Esophagus squamous epithelium (tissue), 5 donors: ENCODE measurements around the gene ATAD3A. TPM values are rescaled to one million over a fixed set of nuclear protein-coding genes. Genes with fewer than 3 reads are reported as not detected.
A peak's percentile ranks its signal among the peaks of the same experiment; 100 is the strongest.
"Not testable (repeated sequence)": the region's sequence is repeated elsewhere in the genome, so short reads cannot be mapped to it uniquely, and the experiment has no call there.

Source experiments
- DNase-seq: peaks from one replicate; lab custom pipeline; 2025; lab: John Stamatoyannopoulos, UW
- H3K27ac ChIP-seq, 4 donors: fragments of 200-600 bp; sonication (generic); one replicate each; pipeline ENCODE4 v1.5.1; 2016 to 2019; ENCODE audit warnings: mild to moderate bottlenecking in 1 of 4
- H3K27me3 ChIP-seq, 4 donors: fragments of 200-600 bp; sonication (generic); 1 replicate in 3 of 4; 2 replicates in 1 of 4; pipeline versions ENCODE4 v1.5.1 to v1.6.0; 2017 to 2021; ENCODE audit warnings: antibody characterized with exemption in 1 of 4
- H3K36me3 ChIP-seq, 3 donors: fragments of 200-600 bp; sonication (generic); one replicate each; pipeline ENCODE4 v1.5.1; 2016 to 2019
- H3K4me1 ChIP-seq, 3 donors: fragments of 200-600 bp; sonication (generic); one replicate each; pipeline ENCODE4 v1.5.1; 2017 to 2019
- H3K4me3 ChIP-seq, 4 donors: fragments of 200-600 bp; sonication (generic); 1 replicate in 3 of 4; 2 replicates in 1 of 4; pipeline ENCODE4 v1.5.1; 2016 to 2019; ENCODE audit warnings: mild to moderate bottlenecking in 2 of 4, moderate library complexity in 1 of 4
- H3K9me3 ChIP-seq, 3 donors: fragments of 200-600 bp; sonication (generic); one replicate each; pipeline ENCODE4 v1.5.1; 2016 to 2019
- CTCF ChIP-seq, 6 experiments: fragments of 450-650 bp in 4 of 6; fragments of 200-600 bp in 2 of 6; sonication (generic) in 2 of 6; IDR thresholded peaks; one replicate each; pipeline ENCODE4 v1.5.1; 2016 to 2019; ENCODE audit warnings: antibody characterized with exemption in 6 of 6, mild to moderate bottlenecking in 4 of 6, moderate library complexity in 4 of 6
- POLR2A ChIP-seq, 4 donors: fragments of 450-650 bp; IDR thresholded peaks; one replicate each; pipeline ENCODE4 v1.6.1; 2017; ENCODE audit warnings: antibody characterized with exemption in 4 of 4, mild to moderate bottlenecking in 4 of 4, moderate library complexity in 3 of 4
- WGBS, 2 donors: methylation state at CpG; one replicate each; pipeline ENCODE4 v1.1.5; 2018; 5-methylcytosine and 5-hydroxymethylcytosine counted together
- intact Hi-C: fragments of 100-400 bp; cut with DNase I; formaldehyde crosslinking; loops from one replicate; pipeline ENCODE4 v1.15.0; 2022
- total RNA-seq, 4 donors: library from RNA; depleted of rRNA; stranded (reverse); fragments of >200 nt; gene quantifications; one replicate each; pipeline ENCODE4 v1.1.0, GENCODE V29; 2016
- donor health status: DM: yes; HTN: yes; CAD: no.

ATAD3A gene
- total RNA-seq, 4 donors from 2014 or later, result 27.0 to 53.8 (median 32.6) TPM

GRCh38 chr1:1510912-1511532, 940 bp upstream of the ATAD3A start:
- Histone ChIP-seq H3K4me1 (peaks cover 5 to 25% (median 11%) of the 10 kb centered on the region in 3 donors), H3K36me3 (peaks cover 0 to 14% (median 0%) of the 10 kb centered on the region in 3 donors), H3K27me3 (no peaks in the 10 kb centered on the region), H3K27ac (peak overlapping the region; percentile 90 to 95 (median 94)), H3K9me3 (no peaks in the 10 kb centered on the region), H3K4me3 (peak overlapping the region; percentile 64 to 84 (median 82))
- intact Hi-C loops, result loop anchor here (10.0 kb wide), 1 partner anchor 126 kb away; no protein-coding TSS in a partner anchor
- WGBS, 2 donors, result 10 to 11% methylated on average over 10 to 17 of the region's 17 CpGs
- no peak for DNase-seq
- no peak for TF ChIP-seq POLR2A (IDR thresholded peaks at IDR 0.05)
- no peak for TF ChIP-seq CTCF (IDR thresholded peaks at IDR 0.05)

- Histone ChIP-seq H3K4me1 (peaks cover 5 to 21% (median 10%) of the 10 kb centered on the region in 3 donors), H3K4me3 (peak overlapping the region; percentile 64 to 84 (median 82)), H3K27ac (peak overlapping the region; percentile 44 to 95 (median 94)), H3K36me3 (peaks cover 0 to 25% (median 3%) of the 10 kb centered on the region in 3 donors)
- WGBS, 2 donors, result no CpG with 5 or more reads among the region's 52 CpGs
- intact Hi-C loops, result loop anchor here (10.0 kb wide), 1 partner anchor 128 kb away; no protein-coding TSS in a partner anchor
- not testable (repeated sequence) for H3K9me3 ChIP-seq, DNase-seq, H3K27me3 ChIP-seq
Observed at GRCh38 chr1:1512425-1512824, 463 bp downstream of the ATAD3A start.

- not testable (repeated sequence) for H3K9me3 ChIP-seq, H3K27me3 ChIP-seq, H3K4me3 ChIP-seq, DNase-seq, H3K27ac ChIP-seq
- intact Hi-C loops, result loop anchor here (10.0 kb wide), 1 partner anchor 129 kb away; no protein-coding TSS in a partner anchor
- Histone ChIP-seq H3K4me1 (peaks cover 5 to 21% (median 10%) of the 10 kb centered on the region in 3 donors), H3K36me3 (peaks cover 7 to 37% (median 9%) of the 10 kb centered on the region in 3 donors)
- WGBS, 2 donors, result 80% methylated on average over 8 of the region's 18 CpGs; no CpG with 5 or more reads in 1 of the 2 donors
Observed at GRCh38 chr1:1513675-1514074, 1.7 kb downstream of the ATAD3A start.

- 40 to 90% methylated on average over 1 to 2 of the region's 16 CpGs for WGBS, 2 donors
- intact Hi-C loops, result loop anchor here (10.0 kb wide), 1 partner anchor 130 kb away; no protein-coding TSS in a partner anchor
- H3K36me3 ChIP-seq, result peaks cover 7 to 41% (median 9%) of the 10 kb centered on the region in 3 donors
Observed at GRCh38 chr1:1514376-1514775, 2.4 kb downstream of the ATAD3A start.

GRCh38 chr1:1516923-1517322, 5.0 kb downstream of the ATAD3A start:
- intact Hi-C loops, result loop anchor here (10.0 kb wide), 1 partner anchor 132 kb away; no protein-coding TSS in a partner anchor
- WGBS, 2 donors, result 80 to 96% methylated on average over 1 to 9 of the region's 14 CpGs
- H3K27ac ChIP-seq, DNase-seq, H3K4me3 ChIP-seq, H3K9me3 ChIP-seq, H3K27me3 ChIP-seq: not testable (repeated sequence)
- Histone ChIP-seq H3K4me1 (peaks cover 0 to 11% (median 3%) of the 10 kb centered on the region in 3 donors), H3K36me3 (peaks cover 19 to 63% (median 20%) of the 10 kb centered on the region in 3 donors)

More at GRCh38 chr1:1514376-1514775, 2.4 kb downstream of the ATAD3A start:
- H3K4me3 ChIP-seq, H3K9me3 ChIP-seq, DNase-seq, H3K27ac ChIP-seq, H3K27me3 ChIP-seq: not testable (repeated sequence)
- peaks cover 5 to 21% (median 10%) of the 10 kb centered on the region in 3 donors for H3K4me1 ChIP-seq

- TF ChIP-seq POLR2A (IDR thresholded peaks at IDR 0.05) (no peak), CTCF (IDR thresholded peaks at IDR 0.05) (no peak)
Observed at GRCh38 chr1:1517973-1518620, 6.1 kb downstream of the ATAD3A start.

GRCh38 chr1:1518621-1519007, 6.7 kb downstream of the ATAD3A start:
- H3K4me3 ChIP-seq, H3K27ac ChIP-seq, H3K27me3 ChIP-seq, H3K9me3 ChIP-seq, DNase-seq, H3K4me1 ChIP-seq: not testable (repeated sequence)
- WGBS, 2 donors, result 60 to 87% methylated on average over 2 to 10 of the region's 19 CpGs
- intact Hi-C loops, result loop anchor here (10.0 kb wide), 1 partner anchor 134 kb away; no protein-coding TSS in a partner anchor
- H3K36me3 ChIP-seq, result peaks cover 19 to 80% (median 20%) of the 10 kb centered on the region in 3 donors

More at GRCh38 chr1:1517973-1518620, 6.1 kb downstream of the ATAD3A start:
- Histone ChIP-seq H3K4me3 (no peak overlapping the region), H3K4me1 (peaks cover 0 to 11% (median 3%) of the 10 kb centered on the region in 3 donors), H3K9me3 (no peaks in the 10 kb centered on the region), H3K36me3 (peaks cover 19 to 75% (median 20%) of the 10 kb centered on the region in 3 donors), H3K27ac (no peak overlapping the region), H3K27me3 (no peaks in the 10 kb centered on the region)
- no peak for DNase-seq
- intact Hi-C loops, result loop anchor here (10.0 kb wide), 1 partner anchor 133 kb away; no protein-coding TSS in a partner anchor
- 91 to 94% methylated on average over 6 to 11 of the region's 28 CpGs for WGBS, 2 donors

- not testable (repeated sequence) for H3K27ac ChIP-seq, H3K27me3 ChIP-seq, H3K4me3 ChIP-seq, DNase-seq, H3K9me3 ChIP-seq, H3K4me1 ChIP-seq
- intact Hi-C loops, result loop anchor here (10.0 kb wide), 1 partner anchor 135 kb away; no protein-coding TSS in a partner anchor
- H3K36me3 ChIP-seq, result peaks cover 19 to 86% (median 20%) of the 10 kb centered on the region in 3 donors
- WGBS, 2 donors, result 95 to 100% methylated on average over 7 to 15 of the region's 51 CpGs
Observed at GRCh38 chr1:1519805-1520505, 8.0 kb downstream of the ATAD3A start.
